ENCODE measurements around the gene ZNF594.
"Not testable (repeated sequence)": the region's sequence is repeated elsewhere in the genome, so short reads cannot be mapped to it uniquely, and the experiment has no call there.

ZNF594 gene

GRCh38 chr17:5136580-5137412 is 54.9 kb downstream of the ZNF594 start:
- not testable (repeated sequence) for H3K18ac ChIP-seq (ENCODE audit: low read length); H3K23ac ChIP-seq (ENCODE audit: low read length); DNase-seq; H2BK5ac ChIP-seq (ENCODE audit: low read length); H3K4me1 ChIP-seq (ENCODE audit: control insufficient read depth, low read depth, low read length); H4K5ac ChIP-seq (ENCODE audit: low read length); H3K56ac ChIP-seq (ENCODE audit: low read length); H3K79me1 ChIP-seq (ENCODE audit: low read length); H4K8ac ChIP-seq (ENCODE audit: low read depth, low read length); H2BK120ac ChIP-seq (ENCODE audit: low read depth, low read length); H3K9ac ChIP-seq (ENCODE audit: low read length); H3K27ac ChIP-seq (ENCODE audit: low read depth, low read length); H3K79me2 ChIP-seq (ENCODE audit: control insufficient read depth, insufficient read depth, low read length); H3K4me3 ChIP-seq (ENCODE audit: low read length); H3K27me3 ChIP-seq (ENCODE audit: insufficient read depth, low read length, poor library complexity); H3K36me3 ChIP-seq (ENCODE audit: control insufficient read depth, insufficient read depth, low read length); H2AK5ac ChIP-seq (ENCODE audit: low read length); H3K4ac ChIP-seq (ENCODE audit: low read depth, low read length); H2BK15ac ChIP-seq (replicated peaks; ENCODE audit: low read depth); H3K4me2 ChIP-seq (ENCODE audit: low read length)
- WGBS (ENCODE audit: extremely low coverage, insufficient coverage, low lambda C conversion rate), result no CpG with 5 or more reads among the region's 14 CpGs

DNA sequence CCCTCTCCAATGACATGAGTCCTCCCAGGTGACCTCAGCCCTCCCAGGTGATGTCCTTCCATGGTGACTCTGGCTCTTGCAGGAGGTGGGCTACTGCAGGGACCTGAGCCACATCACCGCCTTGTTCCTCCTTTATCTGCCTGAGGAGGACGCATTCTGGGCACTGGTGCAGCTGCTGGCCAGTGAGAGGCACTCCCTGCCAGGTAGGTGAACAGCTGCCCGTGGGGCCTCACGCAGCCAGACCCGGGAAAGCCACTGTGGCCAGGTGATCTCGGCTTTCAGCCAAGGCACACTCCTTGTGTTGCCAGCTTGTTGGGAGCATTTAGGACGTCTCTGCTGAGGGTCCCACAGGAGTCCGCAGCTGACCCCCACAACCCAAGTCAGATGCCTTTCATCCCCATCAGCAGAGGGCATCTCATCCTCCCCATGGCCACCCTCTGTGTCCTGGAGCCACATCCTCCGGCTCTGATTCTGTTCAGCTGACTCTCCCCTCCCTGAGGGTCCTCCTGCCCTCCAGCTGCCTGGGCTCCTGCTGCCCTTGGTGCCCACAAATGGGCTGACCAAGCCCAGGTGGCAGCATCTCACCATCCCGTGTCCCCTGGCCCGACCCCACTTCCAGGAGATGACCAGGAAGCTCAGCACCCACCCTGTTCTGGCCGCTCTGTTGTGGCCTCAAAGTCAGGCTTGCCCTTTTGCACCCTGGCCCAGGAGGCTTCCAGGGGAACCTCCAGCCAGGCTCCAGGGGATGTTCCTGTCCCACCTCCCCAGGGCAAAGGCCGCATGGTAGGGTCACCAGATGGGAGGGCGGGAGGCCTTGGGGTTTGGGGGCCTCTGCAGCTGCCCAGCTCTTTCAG is 55.7 kb downstream of the ZNF594 start:
- Histone ChIP-seq H3K4me3 (ENCODE audit: low read length) (no peak overlapping the region), H3K9ac (ENCODE audit: low read length) (no peak overlapping the region), H3K23ac (ENCODE audit: low read length) (no peak overlapping the region), H3K4me1 (ENCODE audit: control insufficient read depth, low read depth, low read length) (no peaks in the 10 kb centered on the region), H3K4ac (ENCODE audit: low read depth, low read length) (no peak overlapping the region), H2BK15ac (replicated peaks; ENCODE audit: low read depth) (no peak overlapping the region), H3K27me3 (ENCODE audit: insufficient read depth, low read length, poor library complexity) (no peaks in the 10 kb centered on the region), H3K27ac (ENCODE audit: low read depth, low read length) (no peak overlapping the region), H2AK5ac (ENCODE audit: low read length) (no peak overlapping the region), H3K79me1 (ENCODE audit: low read length) (no peaks in the 10 kb centered on the region), H3K56ac (ENCODE audit: low read length) (no peak overlapping the region), H3K36me3 (ENCODE audit: control insufficient read depth, insufficient read depth, low read length) (no peaks in the 10 kb centered on the region), H4K5ac (ENCODE audit: low read length) (no peak overlapping the region), H4K8ac (ENCODE audit: low read depth, low read length) (no peak overlapping the region), H2BK5ac (ENCODE audit: low read length) (no peak overlapping the region), H3K79me2 (ENCODE audit: control insufficient read depth, insufficient read depth, low read length) (no peaks in the 10 kb centered on the region), H3K4me2 (ENCODE audit: low read length) (no peak overlapping the region), H3K18ac (ENCODE audit: low read length) (no peak overlapping the region), H2BK120ac (ENCODE audit: low read depth, low read length) (no peak overlapping the region)
- DNase-seq, result no peak
- no CpG with 5 or more reads among the region's 14 CpGs for WGBS (ENCODE audit: extremely low coverage, insufficient coverage, low lambda C conversion rate)

DNA sequence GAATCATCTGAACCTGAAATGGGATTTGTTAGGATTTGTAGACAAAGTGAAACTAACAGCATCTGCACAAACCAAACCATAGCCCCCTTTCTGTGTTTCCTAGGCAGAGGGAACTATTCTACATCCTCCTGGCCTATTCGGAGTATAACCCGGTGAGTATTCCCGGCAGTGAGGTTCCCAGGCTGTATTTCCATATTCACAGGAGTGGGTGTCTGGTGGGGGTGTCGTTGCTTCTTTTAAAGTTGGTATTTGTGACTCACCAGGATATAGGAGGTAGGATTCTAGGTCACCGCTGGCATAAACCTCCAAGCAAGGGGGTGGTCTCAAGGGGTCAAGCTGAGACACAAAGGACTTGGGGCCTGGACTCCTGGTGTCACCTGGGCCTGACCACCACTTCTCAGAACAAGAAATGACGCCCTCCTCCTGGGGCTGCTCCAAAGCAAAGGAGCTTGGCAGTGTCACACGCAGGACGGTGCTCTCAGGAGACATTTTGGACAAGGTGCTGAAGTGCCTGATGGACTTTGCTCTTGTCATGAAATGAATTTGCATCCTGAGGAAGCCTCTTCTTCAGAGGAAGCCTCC is 56.4 kb downstream of the ZNF594 start:
- H3K79me1 ChIP-seq (ENCODE audit: low read length); DNase-seq; H3K4ac ChIP-seq (ENCODE audit: low read depth, low read length); H2BK15ac ChIP-seq (replicated peaks; ENCODE audit: low read depth); H3K27me3 ChIP-seq (ENCODE audit: insufficient read depth, low read length, poor library complexity); H2BK5ac ChIP-seq (ENCODE audit: low read length); H3K18ac ChIP-seq (ENCODE audit: low read length); H3K56ac ChIP-seq (ENCODE audit: low read length); H2AK5ac ChIP-seq (ENCODE audit: low read length); H3K9ac ChIP-seq (ENCODE audit: low read length); H2BK120ac ChIP-seq (ENCODE audit: low read depth, low read length); H4K5ac ChIP-seq (ENCODE audit: low read length); H3K79me2 ChIP-seq (ENCODE audit: control insufficient read depth, insufficient read depth, low read length); H3K4me2 ChIP-seq (ENCODE audit: low read length); H4K8ac ChIP-seq (ENCODE audit: low read depth, low read length); H3K27ac ChIP-seq (ENCODE audit: low read depth, low read length); H3K4me1 ChIP-seq (ENCODE audit: control insufficient read depth, low read depth, low read length); H3K4me3 ChIP-seq (ENCODE audit: low read length); H3K23ac ChIP-seq (ENCODE audit: low read length); H3K36me3 ChIP-seq (ENCODE audit: control insufficient read depth, insufficient read depth, low read length): not testable (repeated sequence)
- no CpG with 5 or more reads among the region's 8 CpGs for WGBS (ENCODE audit: extremely low coverage, insufficient coverage, low lambda C conversion rate)

DNA sequence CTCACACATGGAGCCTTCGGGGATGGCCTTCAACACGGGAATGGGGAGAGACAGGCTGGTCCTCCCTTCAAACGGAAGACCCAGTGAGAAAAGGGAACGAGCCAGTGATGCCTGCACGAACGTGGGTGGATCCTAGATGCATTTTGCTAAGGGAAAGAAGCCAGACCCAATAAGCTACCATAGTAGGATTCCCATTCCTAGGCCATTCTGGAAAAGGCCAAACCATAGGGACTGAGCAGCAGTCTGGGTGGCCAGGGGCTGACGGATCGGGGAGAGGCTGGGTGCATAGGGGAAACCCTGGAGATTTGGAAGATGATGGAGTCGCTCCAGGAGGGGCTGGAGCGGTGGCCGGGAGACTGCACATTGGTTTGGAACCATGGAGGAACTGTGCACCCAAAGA is 57.1 kb downstream of the ZNF594 start:
- H2BK120ac ChIP-seq (ENCODE audit: low read depth, low read length); H2BK5ac ChIP-seq (ENCODE audit: low read length); H3K79me1 ChIP-seq (ENCODE audit: low read length); H3K23ac ChIP-seq (ENCODE audit: low read length); DNase-seq; H4K8ac ChIP-seq (ENCODE audit: low read depth, low read length); H4K5ac ChIP-seq (ENCODE audit: low read length); H3K56ac ChIP-seq (ENCODE audit: low read length); H3K79me2 ChIP-seq (ENCODE audit: control insufficient read depth, insufficient read depth, low read length); H2BK15ac ChIP-seq (replicated peaks; ENCODE audit: low read depth); H3K27me3 ChIP-seq (ENCODE audit: insufficient read depth, low read length, poor library complexity); H3K9ac ChIP-seq (ENCODE audit: low read length); H3K36me3 ChIP-seq (ENCODE audit: control insufficient read depth, insufficient read depth, low read length); H2AK5ac ChIP-seq (ENCODE audit: low read length); H3K4me2 ChIP-seq (ENCODE audit: low read length); H3K4ac ChIP-seq (ENCODE audit: low read depth, low read length); H3K4me1 ChIP-seq (ENCODE audit: control insufficient read depth, low read depth, low read length); H3K4me3 ChIP-seq (ENCODE audit: low read length); H3K18ac ChIP-seq (ENCODE audit: low read length); H3K27ac ChIP-seq (ENCODE audit: low read depth, low read length): not testable (repeated sequence)
- no CpG with 5 or more reads among the region's 11 CpGs for WGBS (ENCODE audit: extremely low coverage, insufficient coverage, low lambda C conversion rate)

DNA sequence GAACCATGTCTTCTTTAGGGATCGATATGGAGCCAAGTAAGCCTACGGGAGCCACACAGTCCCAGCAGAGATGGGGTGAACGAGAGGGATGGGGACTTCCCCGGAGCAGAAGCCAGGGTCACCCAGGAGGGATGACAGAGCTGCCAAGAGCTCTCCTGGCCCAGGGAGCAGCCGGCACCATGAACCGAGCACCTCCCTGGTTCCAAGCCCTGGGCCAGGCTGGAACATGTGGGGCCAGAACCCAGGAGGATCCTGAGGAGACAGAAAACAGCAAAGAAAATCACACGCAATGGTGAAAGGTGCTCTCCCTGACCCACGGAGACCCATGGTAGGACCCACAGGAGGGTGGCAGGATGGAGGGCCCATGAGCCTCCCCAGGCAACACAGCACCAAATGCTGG is 57.7 kb downstream of the ZNF594 start:
- H2AK5ac ChIP-seq (ENCODE audit: low read length); H3K56ac ChIP-seq (ENCODE audit: low read length); H2BK120ac ChIP-seq (ENCODE audit: low read depth, low read length); H3K4ac ChIP-seq (ENCODE audit: low read depth, low read length); H3K23ac ChIP-seq (ENCODE audit: low read length); DNase-seq; H3K4me2 ChIP-seq (ENCODE audit: low read length); H3K27ac ChIP-seq (ENCODE audit: low read depth, low read length); H3K79me1 ChIP-seq (ENCODE audit: low read length); H3K9ac ChIP-seq (ENCODE audit: low read length); H3K4me3 ChIP-seq (ENCODE audit: low read length); H3K27me3 ChIP-seq (ENCODE audit: insufficient read depth, low read length, poor library complexity); H2BK5ac ChIP-seq (ENCODE audit: low read length); H3K36me3 ChIP-seq (ENCODE audit: control insufficient read depth, insufficient read depth, low read length); H3K4me1 ChIP-seq (ENCODE audit: control insufficient read depth, low read depth, low read length); H4K5ac ChIP-seq (ENCODE audit: low read length); H3K18ac ChIP-seq (ENCODE audit: low read length); H2BK15ac ChIP-seq (replicated peaks; ENCODE audit: low read depth); H3K79me2 ChIP-seq (ENCODE audit: control insufficient read depth, insufficient read depth, low read length); H4K8ac ChIP-seq (ENCODE audit: low read depth, low read length): not testable (repeated sequence)
- no CpG with 5 or more reads among the region's 8 CpGs for WGBS (ENCODE audit: extremely low coverage, insufficient coverage, low lambda C conversion rate)

Measured in mesendoderm (in vitro differentiated cells).